Thyroid gland (tissue), 4 donors: Measurements from ENCODE around the gene M6PR.

Experiments used
- POLR2A ChIP-seq, 2 donors: fragments of 450-650 bp; IDR thresholded peaks; one replicate each; pipeline ENCODE4 v1.6.1; 2017; ENCODE audit warnings: antibody characterized with exemption in 2 of 2, mild to moderate bottlenecking in 2 of 2, moderate library complexity in 1 of 2
- TF ChIP-seq, protein P1 (sequence below), 6 experiments: fragments of 200-600 bp in 3 of 6; fragments of 450-650 bp in 3 of 6; sonication (generic) in 3 of 6; IDR thresholded peaks; one replicate each; pipeline ENCODE4 v1.5.1; 2016 to 2019; ENCODE audit warnings: antibody characterized with exemption in 6 of 6, mild to moderate bottlenecking in 2 of 6, inconsistent platforms in 1 of 6, moderate library complexity in 1 of 6

DNA sequence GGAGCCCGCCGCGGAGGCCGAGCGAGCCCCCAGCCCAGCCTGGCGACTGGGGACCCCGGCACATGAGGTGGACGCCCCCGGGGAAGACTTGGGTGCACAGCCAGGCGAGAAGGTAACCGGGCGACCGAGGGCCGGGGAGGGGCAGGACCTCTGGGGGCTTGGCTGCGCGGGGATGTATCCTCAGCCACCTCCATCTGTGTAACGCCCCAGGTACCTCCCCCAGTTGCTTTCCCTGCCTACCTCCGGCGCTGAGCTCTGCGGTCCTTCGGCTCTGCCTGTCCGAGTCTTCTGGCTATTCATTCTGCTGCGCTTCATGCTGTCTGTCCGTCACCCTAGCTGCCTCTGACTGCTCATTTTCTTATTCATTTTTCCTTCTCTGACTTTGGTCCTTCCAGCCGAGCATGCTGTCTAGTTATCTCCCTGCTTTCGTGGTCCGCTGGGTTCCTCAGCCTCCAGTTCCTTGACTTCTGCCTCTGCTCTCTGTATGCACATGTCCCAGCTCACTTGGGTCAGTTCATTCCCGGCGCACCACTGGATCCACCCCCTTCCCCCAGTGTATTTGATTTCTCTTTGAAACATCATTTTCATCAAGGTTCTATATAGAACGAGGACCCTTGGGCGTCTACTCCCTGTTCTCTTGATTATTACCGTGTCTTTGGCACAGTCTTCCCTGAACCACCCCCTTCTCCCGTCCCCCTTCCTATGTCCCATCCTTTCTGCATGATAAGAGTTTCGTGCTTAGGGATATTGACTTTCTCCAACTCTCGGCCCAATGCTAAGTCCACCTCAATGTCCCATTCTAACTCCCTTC is 34.5 kb downstream of the M6PR start:
- TF ChIP-seq, protein P1, sequence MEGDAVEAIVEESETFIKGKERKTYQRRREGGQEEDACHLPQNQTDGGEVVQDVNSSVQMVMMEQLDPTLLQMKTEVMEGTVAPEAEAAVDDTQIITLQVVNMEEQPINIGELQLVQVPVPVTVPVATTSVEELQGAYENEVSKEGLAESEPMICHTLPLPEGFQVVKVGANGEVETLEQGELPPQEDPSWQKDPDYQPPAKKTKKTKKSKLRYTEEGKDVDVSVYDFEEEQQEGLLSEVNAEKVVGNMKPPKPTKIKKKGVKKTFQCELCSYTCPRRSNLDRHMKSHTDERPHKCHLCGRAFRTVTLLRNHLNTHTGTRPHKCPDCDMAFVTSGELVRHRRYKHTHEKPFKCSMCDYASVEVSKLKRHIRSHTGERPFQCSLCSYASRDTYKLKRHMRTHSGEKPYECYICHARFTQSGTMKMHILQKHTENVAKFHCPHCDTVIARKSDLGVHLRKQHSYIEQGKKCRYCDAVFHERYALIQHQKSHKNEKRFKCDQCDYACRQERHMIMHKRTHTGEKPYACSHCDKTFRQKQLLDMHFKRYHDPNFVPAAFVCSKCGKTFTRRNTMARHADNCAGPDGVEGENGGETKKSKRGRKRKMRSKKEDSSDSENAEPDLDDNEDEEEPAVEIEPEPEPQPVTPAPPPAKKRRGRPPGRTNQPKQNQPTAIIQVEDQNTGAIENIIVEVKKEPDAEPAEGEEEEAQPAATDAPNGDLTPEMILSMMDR (IDR thresholded peaks at IDR 0.05), result no peak
- TF ChIP-seq POLR2A (IDR thresholded peaks at IDR 0.05), result no peak
